ENCODE data around the gene ROCK1. TPM values are rescaled to one million over a fixed set of nuclear protein-coding genes. Genes with fewer than 3 reads are reported as not detected.

ROCK1 gene
- total RNA-seq, 4 donors from 2014 or later = 78.3 to 94.6 (median 91.4) TPM

DNA sequence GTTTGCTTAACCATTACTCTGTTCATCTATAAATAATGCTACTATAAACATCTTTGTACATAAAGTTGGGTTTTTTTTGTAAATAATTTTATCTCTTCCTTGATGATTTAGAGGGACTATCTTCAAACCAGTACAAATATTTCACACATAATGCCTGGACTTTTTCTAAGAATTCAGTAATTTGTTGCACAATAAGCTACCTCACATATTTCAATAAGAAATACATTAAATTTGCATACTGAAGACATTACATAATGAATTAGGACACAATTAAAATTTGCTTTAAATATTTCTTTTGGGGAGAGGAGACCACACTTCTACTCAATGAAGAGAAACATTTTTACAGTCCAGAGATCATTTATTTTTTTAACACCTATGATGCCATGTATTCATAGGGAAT is 7.2 kb upstream of the ROCK1 start:
- Histone ChIP-seq H3K4me3 (no peak overlapping the region), H3K36me3 (no peaks in the 10 kb centered on the region), H3K9me3 (no peaks in the 10 kb centered on the region), H3K4me1 (peaks cover 0 to 29% (median 2%) of the 10 kb centered on the region in 4 donors), H3K27me3 (no peaks in the 10 kb centered on the region), H3K27ac (peak overlapping the region in 2 of 4 donors; percentile 51 to 66)
- DNase-seq (ENCODE audit: low spot score in 2 of 2) = no peak
- TF ChIP-seq EP300 (IDR thresholded peaks at IDR 0.05) (no peak), POLR2A (IDR thresholded peaks at IDR 0.05) (no peak)
- TF ChIP-seq, protein P1, sequence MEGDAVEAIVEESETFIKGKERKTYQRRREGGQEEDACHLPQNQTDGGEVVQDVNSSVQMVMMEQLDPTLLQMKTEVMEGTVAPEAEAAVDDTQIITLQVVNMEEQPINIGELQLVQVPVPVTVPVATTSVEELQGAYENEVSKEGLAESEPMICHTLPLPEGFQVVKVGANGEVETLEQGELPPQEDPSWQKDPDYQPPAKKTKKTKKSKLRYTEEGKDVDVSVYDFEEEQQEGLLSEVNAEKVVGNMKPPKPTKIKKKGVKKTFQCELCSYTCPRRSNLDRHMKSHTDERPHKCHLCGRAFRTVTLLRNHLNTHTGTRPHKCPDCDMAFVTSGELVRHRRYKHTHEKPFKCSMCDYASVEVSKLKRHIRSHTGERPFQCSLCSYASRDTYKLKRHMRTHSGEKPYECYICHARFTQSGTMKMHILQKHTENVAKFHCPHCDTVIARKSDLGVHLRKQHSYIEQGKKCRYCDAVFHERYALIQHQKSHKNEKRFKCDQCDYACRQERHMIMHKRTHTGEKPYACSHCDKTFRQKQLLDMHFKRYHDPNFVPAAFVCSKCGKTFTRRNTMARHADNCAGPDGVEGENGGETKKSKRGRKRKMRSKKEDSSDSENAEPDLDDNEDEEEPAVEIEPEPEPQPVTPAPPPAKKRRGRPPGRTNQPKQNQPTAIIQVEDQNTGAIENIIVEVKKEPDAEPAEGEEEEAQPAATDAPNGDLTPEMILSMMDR (IDR thresholded peaks at IDR 0.05) = no peak

DNA sequence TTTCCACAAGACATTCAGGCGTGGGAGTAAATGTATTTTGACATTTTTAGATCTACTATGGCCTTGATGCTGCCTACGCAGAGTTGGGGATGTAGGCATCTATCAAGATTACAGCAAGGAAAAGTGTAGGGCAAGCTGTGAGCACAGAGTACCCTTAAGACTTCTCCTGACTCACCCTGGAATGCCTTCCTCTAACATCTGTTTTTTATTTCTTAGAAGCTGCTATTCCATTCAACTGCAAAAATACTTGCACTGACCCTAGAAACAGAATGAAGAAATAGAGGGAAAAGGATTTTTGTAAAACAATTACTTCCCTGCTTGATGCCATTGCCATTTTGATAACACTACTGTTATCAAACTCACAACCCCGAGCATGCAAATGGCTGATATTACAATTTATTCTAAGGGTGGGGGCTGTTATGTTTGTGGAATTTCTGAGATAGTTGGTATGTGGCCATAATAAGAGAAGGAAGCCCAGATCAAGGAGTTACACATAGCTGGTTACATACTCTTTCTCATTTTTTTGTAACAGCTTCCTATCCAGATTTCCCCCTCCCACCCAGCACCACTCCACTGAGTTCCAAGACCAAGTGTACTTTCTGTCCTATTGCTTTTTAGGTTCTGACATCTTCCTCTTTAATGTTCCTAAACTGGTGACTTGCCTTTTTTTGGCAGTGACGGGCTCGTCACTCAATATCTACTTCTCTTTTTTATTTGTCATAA is 6.0 kb upstream of the ROCK1 start:
- no peak overlapping the region for H3K4me3 ChIP-seq
- H3K27ac ChIP-seq = peak overlapping the region; percentile 6 to 66 (median 38)
- H3K27me3 ChIP-seq = no peaks in the 10 kb centered on the region
- 29 to 40% methylated on average over 5 of the region's 5 CpGs for WGBS, 2 donors
- TF ChIP-seq POLR2A (IDR thresholded peaks at IDR 0.05) (peak in 1 of 2 donors; percentile 10), EP300 (IDR thresholded peaks at IDR 0.05) (peak in 1 of 2 donors; percentile 71)
- TF ChIP-seq, protein P1 (IDR thresholded peaks at IDR 0.05) = no peak
- H3K4me1 ChIP-seq = peaks cover 0 to 38% (median 2%) of the 10 kb centered on the region in 4 donors
- H3K36me3 ChIP-seq = no peaks in the 10 kb centered on the region
- DNase-seq (ENCODE audit: low spot score in 2 of 2) = no peak
- no peaks in the 10 kb centered on the region for H3K9me3 ChIP-seq

GRCh38 chr18:21115519-21116411 is 4.2 kb upstream of the ROCK1 start:
- H3K36me3 ChIP-seq = no peaks in the 10 kb centered on the region
- H3K9me3 ChIP-seq = no peaks in the 10 kb centered on the region
- H3K4me1 ChIP-seq = peaks cover 0 to 38% (median 2%) of the 10 kb centered on the region in 4 donors
- TF ChIP-seq EP300 (IDR thresholded peaks at IDR 0.05) = no peak
- no peak for TF ChIP-seq POLR2A (IDR thresholded peaks at IDR 0.05)
- TF ChIP-seq, protein P1 (IDR thresholded peaks at IDR 0.05) = no peak
- WGBS, 2 donors = 73 to 78% methylated on average over 7 of the region's 7 CpGs
- no peak overlapping the region for H3K4me3 ChIP-seq
- no peaks in the 10 kb centered on the region for H3K27me3 ChIP-seq
- H3K27ac ChIP-seq = peak overlapping the region in 3 of 4 donors; percentile 2 to 66 (median 51)
- no peak for DNase-seq (ENCODE audit: low spot score in 2 of 2)

DNA sequence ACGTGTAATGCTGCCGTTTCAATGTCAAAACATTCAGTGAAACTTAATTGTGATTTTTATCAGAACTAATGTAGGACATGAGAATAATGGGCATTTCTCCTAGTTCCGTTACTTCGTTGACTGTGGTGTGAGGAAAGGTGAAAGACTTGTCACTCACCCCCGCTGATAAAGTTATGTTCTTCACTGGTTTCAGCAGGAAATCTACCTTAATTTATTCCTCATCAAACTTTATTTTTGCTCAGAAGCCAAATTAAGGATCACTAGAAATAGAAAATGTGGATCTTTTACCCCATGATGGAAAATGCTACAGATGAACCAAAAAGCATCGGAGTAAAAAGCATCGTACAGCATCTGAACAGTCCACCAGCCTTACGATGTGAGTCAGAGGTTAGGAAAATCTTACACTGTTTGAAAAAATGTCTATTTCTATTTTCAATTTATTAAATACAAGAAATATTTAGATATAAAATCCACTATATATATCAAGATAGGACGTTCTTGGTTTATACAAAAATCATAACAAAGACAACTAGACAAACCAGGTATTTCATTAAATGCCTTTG is 1.0 kb upstream of the ROCK1 start:
- 10 to 12% methylated on average over 9 of the region's 9 CpGs for WGBS, 2 donors
- Histone ChIP-seq H3K27me3 (no peaks in the 10 kb centered on the region), H3K9me3 (no peaks in the 10 kb centered on the region), H3K4me1 (peaks cover 0 to 46% (median 15%) of the 10 kb centered on the region in 4 donors), H3K36me3 (no peaks in the 10 kb centered on the region), H3K27ac (peak overlapping the region; percentile 73 to 99 (median 98)), H3K4me3 (peak overlapping the region; percentile 47 to 95 (median 85))
- TF ChIP-seq EP300 (IDR thresholded peaks at IDR 0.05) (no peak), POLR2A (IDR thresholded peaks at IDR 0.05) (no peak)
- TF ChIP-seq, protein P1 (IDR thresholded peaks at IDR 0.05) = no peak
- DNase-seq (ENCODE audit: low spot score in 2 of 2) = no peak

Measured in tibial nerve (tissue), 4 donors.